ENCODE measurements around the gene RIBC2. TPM values are rescaled to one million over a fixed set of nuclear protein-coding genes. Genes with fewer than 3 reads are reported as not detected.

The RIBC2 gene
- total RNA-seq, 1 donor from 2014 or later = 0.69 TPM

- no peak overlapping the region for H3K4me3 ChIP-seq (ENCODE audit: low read depth, low read length)
- TF ChIP-seq, protein P1, sequence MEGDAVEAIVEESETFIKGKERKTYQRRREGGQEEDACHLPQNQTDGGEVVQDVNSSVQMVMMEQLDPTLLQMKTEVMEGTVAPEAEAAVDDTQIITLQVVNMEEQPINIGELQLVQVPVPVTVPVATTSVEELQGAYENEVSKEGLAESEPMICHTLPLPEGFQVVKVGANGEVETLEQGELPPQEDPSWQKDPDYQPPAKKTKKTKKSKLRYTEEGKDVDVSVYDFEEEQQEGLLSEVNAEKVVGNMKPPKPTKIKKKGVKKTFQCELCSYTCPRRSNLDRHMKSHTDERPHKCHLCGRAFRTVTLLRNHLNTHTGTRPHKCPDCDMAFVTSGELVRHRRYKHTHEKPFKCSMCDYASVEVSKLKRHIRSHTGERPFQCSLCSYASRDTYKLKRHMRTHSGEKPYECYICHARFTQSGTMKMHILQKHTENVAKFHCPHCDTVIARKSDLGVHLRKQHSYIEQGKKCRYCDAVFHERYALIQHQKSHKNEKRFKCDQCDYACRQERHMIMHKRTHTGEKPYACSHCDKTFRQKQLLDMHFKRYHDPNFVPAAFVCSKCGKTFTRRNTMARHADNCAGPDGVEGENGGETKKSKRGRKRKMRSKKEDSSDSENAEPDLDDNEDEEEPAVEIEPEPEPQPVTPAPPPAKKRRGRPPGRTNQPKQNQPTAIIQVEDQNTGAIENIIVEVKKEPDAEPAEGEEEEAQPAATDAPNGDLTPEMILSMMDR (conservative IDR thresholded peaks at IDR 0.05; ENCODE audit: low read depth, low read length) = no peak
- DNase-seq (ENCODE audit: low read depth) = no peak
Observed at GRCh38 chr22:45423524-45423923, 10.0 kb downstream of the RIBC2 start.

DNA sequence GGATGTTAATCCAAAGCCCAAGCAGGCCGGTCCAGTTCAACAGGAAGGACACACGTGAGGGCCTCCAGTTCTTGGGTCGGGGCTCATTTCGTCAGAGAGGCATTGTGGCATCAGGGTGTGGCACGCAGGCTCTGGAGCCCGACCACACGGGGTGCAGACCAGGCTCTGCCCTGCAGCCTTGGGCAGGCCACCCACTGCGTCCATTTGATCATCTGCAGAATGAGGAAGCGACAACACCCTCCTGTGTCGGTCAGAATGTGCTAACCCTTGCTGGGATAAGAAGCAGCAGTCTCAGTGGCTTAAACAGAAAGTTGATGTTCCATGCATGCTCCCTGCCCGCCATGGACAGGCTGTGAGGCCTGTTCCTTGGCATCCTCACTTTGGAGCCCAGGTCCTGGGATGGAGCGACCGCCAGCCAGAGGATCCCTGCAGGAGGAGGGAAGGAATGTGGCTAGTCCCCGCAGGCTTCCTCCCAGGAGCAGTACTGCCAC is 10.8 kb downstream of the RIBC2 start:
- no peak overlapping the region for H3K4me3 ChIP-seq (ENCODE audit: low read depth, low read length)
- no peak for DNase-seq (ENCODE audit: low read depth)
- TF ChIP-seq, protein P1 (conservative IDR thresholded peaks at IDR 0.05; ENCODE audit: low read depth, low read length) = no peak

DNA sequence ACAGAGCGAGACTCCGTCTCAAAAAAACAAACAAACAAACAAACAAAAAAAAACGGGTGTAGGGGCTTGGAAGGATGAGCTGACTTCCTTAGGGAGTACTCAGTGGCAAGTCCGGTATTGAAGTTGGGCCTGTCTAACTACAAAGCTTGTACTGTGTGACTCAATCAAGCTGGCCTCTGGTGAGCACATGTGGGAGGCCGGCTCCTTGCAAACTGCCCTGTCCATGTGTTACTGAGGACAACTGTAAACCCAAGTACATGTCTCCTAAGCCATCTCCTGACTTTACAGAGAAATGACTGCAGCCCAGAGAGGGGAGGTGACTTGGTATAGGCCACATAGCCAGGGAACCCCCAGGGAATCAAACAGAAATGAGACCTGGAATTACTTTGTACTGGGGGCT is 11.6 kb downstream of the RIBC2 start:
- TF ChIP-seq, protein P1 (conservative IDR thresholded peaks at IDR 0.05; ENCODE audit: low read depth, low read length) = no peak
- H3K4me3 ChIP-seq (ENCODE audit: low read depth, low read length) = no peak overlapping the region
- no peak for DNase-seq (ENCODE audit: low read depth)

DNA sequence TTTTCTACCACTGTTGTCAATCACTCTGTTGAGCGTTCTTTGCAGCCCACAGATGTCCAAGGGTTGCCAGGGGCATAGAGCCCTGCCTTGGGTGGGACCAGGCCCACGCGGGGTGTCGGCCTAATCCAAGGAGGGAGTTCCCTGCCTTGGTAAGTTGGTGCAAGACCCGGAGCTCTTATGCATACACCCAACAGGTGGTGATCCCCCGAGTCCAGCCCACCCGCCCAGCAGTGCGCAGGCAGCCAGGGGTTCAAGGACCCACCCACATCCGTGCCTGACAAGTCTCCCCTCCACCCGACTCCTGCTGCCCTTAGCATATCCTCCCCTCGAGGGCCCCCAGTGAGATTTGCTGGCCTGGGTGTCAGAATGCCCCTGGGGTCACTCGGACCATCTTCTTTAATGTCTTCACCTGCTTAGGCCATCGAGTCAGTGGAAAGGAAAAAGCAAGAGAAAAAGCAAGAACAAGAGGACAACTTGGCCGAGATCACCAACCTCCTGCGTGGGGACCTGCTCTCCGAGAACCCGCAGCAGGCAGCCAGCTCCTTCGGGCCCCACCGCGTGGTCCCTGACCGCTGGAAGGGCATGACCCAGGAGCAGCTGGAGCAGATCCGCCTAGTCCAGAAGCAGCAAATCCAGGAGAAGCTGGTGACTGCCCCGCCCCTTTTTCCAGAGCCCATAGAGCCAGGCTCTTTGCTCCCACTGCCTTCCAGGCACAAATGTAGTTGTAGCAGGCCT is 12.2 kb downstream of the RIBC2 start:
- no peak for DNase-seq (ENCODE audit: low read depth)
- TF ChIP-seq, protein P1 (conservative IDR thresholded peaks at IDR 0.05; ENCODE audit: low read depth, low read length) = no peak
- no peak overlapping the region for H3K4me3 ChIP-seq (ENCODE audit: low read depth, low read length)

DNA sequence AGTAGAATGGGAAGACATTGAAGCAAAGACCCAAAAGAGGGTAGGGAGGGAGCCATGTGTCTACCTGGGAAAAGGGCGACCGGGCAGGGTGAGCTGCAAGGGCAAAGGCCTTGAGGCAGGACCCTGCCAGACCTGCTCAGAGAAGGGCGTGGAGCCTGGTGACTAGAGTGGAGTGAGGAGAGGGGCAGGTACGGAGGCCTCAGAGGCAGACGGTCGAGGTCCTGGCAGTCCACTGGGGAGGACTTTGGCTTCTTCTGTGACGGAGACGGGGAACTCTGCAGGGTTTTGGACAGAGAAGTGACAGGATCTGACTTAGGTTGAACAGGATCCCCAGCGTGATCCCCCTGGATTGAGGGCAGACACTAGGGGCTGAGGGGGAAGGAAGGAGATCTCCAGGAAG is 12.9 kb downstream of the RIBC2 start:
- DNase-seq (ENCODE audit: low read depth) = no peak
- TF ChIP-seq, protein P1 (conservative IDR thresholded peaks at IDR 0.05; ENCODE audit: low read depth, low read length) = no peak
- H3K4me3 ChIP-seq (ENCODE audit: low read depth, low read length) = no peak overlapping the region

DNA sequence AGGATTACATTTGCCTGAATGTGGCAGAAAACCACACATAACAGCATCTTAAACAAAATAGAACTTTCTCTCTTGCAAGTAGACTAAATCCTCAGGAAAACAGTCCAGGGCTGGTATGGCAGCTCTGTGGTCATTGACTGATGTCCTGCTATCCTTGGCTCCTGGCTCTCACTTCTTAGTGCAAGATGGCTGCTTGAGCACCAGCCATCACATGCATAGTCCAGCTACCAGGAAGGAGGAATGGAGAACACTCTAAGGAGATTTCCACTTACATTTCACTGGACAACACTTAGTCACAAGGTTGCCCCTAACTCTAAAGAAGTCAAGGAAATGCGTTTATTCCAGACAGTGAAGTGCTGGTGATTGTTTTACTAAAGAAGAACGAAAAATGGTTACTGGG is 13.6 kb downstream of the RIBC2 start:
- no peak for DNase-seq (ENCODE audit: low read depth)
- TF ChIP-seq, protein P1 (conservative IDR thresholded peaks at IDR 0.05; ENCODE audit: low read depth, low read length) = no peak
- no peak overlapping the region for H3K4me3 ChIP-seq (ENCODE audit: low read depth, low read length)

Measured in epithelial cell of proximal tubule (primary cell).